HEK293T (cell line): Measurements from ENCODE around the gene MYO5B.

Experiments used
- BHLHE40 ChIP-seq: fragments of 450-650 bp; IDR thresholded peaks from 2 replicates; pipeline ENCODE4 v1.6.1; 2016; ENCODE audit warnings: mild to moderate bottlenecking, moderate library complexity, borderline replicate concordance
- CTBP1 ChIP-seq: fragments of 450-650 bp; IDR thresholded peaks from 2 replicates; pipeline ENCODE4 v1.6.1; 2016; ENCODE audit warnings: borderline replicate concordance
- ELF4 ChIP-seq: fragments of 450-650 bp; IDR thresholded peaks from 2 replicates; pipeline ENCODE4 v1.6.1; 2017; ENCODE audit warnings: antibody characterized with exemption
- FOXA1 ChIP-seq: fragments of 450-650 bp; IDR thresholded peaks from 2 replicates; pipeline ENCODE4 v1.6.1; 2016; ENCODE audit warnings: mild to moderate bottlenecking
- FOXK2 ChIP-seq: fragments of 450-650 bp; IDR thresholded peaks from 2 replicates; pipeline ENCODE4 v1.6.1; 2016; ENCODE audit warnings: mild to moderate bottlenecking
- FOXM1 ChIP-seq: fragments of 450-650 bp; IDR thresholded peaks from 2 replicates; pipeline ENCODE4 v1.6.1; 2017; ENCODE audit warnings: mild to moderate bottlenecking, borderline replicate concordance
- L3MBTL2 ChIP-seq: fragments of 450-650 bp; conservative IDR thresholded peaks from 2 replicates; pipeline ENCODE4 v1.6.1; 2016; ENCODE audit warnings: mild to moderate bottlenecking
- LEF1 ChIP-seq: fragments of 450-650 bp; IDR thresholded peaks from 2 replicates; pipeline ENCODE4 v1.6.1; 2017; ENCODE audit warnings: mild to moderate bottlenecking, borderline replicate concordance
- NFRKB ChIP-seq: fragments of 450-650 bp; IDR thresholded peaks from 2 replicates; pipeline ENCODE4 v1.6.1; 2016; ENCODE audit warnings: mild to moderate bottlenecking, moderate library complexity
- SP1 ChIP-seq: fragments of 450-650 bp; IDR thresholded peaks from 2 replicates; pipeline ENCODE4 v1.6.1; 2017
- SUZ12 ChIP-seq: fragments of 450-650 bp; IDR thresholded peaks from 2 replicates; pipeline ENCODE4 v1.6.1; 2016; ENCODE audit warnings: mild to moderate bottlenecking
- TARDBP ChIP-seq: fragments of 450-650 bp; IDR thresholded peaks from 2 replicates; pipeline ENCODE4 v1.6.1; 2016

- TF ChIP-seq NFRKB: no peak
- TF ChIP-seq TARDBP: no peak
- TF ChIP-seq FOXM1: no peak
- no peak for TF ChIP-seq FOXA1
- TF ChIP-seq SP1: no peak
- no peak for TF ChIP-seq LEF1
- no peak for TF ChIP-seq BHLHE40
- no peak for TF ChIP-seq ELF4
- no peak for TF ChIP-seq FOXK2
- no peak for TF ChIP-seq CTBP1
- no peak for TF ChIP-seq SUZ12
- TF ChIP-seq L3MBTL2: no peak
Measured at GRCh38 chr18:50163505-50163904, 31.4 kb downstream of the MYO5B start.
